ENCODE results near the gene SCAMP2.
A peak's percentile ranks its signal among the peaks of the same experiment; 100 is the strongest.

SCAMP2 gene

DNA sequence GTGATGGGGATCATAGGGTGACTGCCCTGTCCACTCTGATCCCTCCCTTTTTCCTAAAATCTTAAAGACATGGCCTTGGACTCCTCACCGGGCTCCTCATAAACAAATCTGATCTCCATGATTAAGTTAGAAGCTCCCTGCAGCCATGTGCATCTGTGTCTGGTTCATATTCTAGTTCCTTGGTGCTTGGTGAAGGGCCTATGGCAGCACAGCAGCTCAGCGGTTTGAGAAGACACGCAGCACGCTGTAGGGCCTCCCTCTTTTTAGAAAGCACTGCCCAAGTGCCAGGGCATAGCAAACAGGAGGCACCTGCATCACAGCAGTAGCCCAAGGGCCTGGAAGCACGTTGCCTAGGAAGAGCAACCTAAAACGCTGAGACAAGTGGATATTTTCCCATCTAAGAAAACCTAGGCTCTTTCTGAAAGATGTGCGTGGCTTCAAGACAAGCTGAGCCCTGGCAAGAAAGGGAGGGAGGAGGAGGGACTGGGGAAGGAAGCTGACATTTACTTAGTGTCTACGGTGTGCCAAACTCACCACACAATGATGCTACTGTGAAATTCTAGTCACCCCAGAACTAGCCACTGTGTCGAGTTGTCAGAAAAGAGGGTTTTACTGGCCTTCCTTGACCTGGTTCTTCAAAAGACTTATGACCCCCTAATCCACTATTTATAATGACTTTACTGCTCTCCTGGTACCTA is 15.3 kb downstream of the SCAMP2 start:
- no peak for DNase-seq

- DNase-seq, result peak; percentile 17
Measured at GRCh38 chr15:74857082-74857655, 16.0 kb downstream of the SCAMP2 start.

DNA sequence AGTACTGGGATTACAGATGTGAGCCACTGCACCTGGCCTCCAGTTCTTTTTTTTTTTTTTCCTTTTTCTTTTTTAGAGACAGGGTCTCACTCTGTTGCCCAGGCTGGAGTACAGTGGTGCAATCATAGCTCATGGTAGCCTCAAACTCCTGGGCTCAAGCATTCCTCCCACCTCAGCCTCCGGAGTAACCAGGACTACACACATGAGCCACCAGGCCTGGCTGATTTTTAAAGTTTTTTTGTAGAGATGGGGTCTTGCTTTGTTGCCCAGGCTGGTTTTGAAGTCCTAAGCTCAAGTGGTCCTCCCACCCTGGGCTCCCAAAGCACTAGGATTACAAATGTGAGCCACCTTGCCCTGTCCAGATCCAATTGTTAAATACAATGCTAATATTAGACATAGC is 16.6 kb downstream of the SCAMP2 start:
- DNase-seq, result no peak

DNA sequence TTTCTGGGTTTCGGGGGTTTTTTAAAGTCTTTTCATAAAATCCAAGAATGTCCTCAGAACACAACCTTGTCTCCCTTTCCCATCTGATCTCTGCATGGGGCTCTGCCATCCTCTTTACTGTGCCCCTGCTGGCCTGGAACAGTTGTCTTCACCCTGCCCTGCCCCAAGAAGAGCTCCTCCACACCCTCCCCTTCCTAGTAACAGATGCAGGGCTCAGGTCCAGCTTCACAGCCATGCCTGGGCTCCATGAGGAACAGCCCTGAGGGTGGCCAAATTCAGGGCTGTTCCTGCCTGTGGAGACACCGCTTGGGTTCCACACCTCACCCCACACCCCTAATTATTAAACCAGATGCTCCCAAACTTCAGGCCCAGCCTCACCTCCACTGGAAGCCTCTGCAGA is 17.3 kb downstream of the SCAMP2 start:
- peak; percentile 15 for DNase-seq

GRCh38 chr15:74854453-74855022 is 18.6 kb downstream of the SCAMP2 start:
- DNase-seq, result no peak

DNA sequence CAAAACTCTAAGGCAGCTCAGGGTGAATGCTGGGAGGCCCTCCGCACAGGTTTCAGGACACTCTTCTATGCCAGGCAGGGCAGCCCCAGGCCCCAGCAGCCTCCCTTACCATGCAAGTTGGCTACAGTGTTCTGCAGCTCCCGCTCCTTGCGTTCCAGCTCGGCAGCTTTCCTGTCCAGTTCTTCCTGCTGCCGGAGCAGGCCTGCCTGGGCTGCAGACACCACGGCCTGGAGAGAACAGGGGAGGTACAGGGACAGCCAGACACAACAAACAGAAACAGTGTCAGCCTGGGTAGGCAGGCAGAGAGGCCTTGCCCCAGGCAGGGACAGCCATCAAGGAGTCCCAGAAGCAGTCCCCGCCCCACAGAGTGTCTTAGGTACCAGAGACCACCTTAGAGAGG is 21.2 kb downstream of the SCAMP2 start:
- DNase-seq, result no peak

- DNase-seq, result no peak
Measured at GRCh38 chr15:74850393-74850792, 22.8 kb downstream of the SCAMP2 start.

GRCh38 chr15:74847432-74847831 is 25.7 kb downstream of the SCAMP2 start:
- no peak for DNase-seq

- no peak for DNase-seq
Measured at GRCh38 chr15:74845581-74845980, 27.6 kb downstream of the SCAMP2 start.

GRCh38 chr15:74845208-74845568 is 28.0 kb downstream of the SCAMP2 start:
- no peak for DNase-seq

DNA sequence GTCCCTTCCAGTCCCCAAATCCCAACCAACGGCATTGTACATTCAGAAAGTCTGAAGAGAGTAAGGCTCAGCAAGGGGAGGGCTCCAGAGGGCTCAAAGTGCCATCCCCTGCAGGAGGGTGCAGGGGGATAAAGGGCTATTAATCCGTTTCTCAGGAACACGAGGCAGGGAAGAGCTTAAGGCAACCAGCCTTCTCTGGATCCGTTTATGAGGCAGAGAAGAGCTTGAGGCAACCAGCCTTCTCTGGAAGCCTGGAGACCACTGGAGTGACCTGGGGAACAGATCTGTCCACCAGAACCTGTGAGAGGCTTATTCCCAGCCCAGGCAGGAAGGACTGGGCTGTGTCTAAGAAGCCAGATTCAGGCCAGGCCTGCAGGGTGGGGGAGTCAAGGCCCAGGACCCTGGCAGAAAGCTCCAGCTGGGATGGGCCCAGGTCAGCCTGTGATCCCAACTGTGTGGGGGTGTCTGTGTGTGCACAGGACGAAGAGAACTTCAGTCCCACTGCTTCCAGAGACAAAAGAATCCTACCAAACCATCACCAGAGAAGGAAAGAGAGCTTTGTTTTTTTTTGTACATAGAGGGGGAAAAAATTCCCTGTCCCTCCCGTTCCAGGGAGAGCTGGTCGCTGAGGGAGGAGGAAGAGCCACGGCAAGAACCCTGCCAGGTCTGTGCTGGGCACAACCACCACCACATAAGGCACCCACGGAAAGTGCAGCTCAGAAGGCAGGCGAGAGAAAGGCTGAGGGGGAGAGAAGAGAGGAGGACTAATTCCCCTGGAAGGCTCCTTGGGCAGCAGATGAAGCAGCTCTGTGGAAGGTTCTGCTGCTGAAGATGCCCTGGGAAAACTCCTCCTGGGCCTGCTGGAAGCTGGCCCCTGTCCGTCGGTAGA is 28.6 kb downstream of the SCAMP2 start:
- no peak for DNase-seq

- DNase-seq, result no peak
Measured at GRCh38 chr15:74843891-74844299, 29.3 kb downstream of the SCAMP2 start.

DNA sequence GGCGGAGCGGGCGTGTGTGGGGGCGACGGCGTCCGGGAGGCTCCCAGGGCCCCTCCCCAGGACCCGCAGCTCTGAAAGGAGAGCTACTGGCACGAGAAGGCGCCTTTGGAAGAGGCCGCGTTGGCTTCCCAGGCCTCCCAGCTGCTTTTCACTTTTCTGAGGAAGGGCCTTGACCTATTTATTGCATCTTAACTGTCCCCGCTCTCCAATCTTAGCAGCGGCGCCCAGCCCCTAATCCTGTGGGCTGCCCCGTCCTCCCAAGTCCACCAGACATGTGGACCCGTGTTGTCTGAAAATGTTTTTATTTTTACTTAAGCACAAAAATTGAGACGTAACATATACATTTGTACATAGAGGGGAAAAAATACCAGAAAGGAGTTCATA is 29.7 kb downstream of the SCAMP2 start:
- no peak for DNase-seq

GRCh38 chr15:74842581-74843444 is 30.4 kb downstream of the SCAMP2 start, which contains the start of gene ULK3:
Gene ULK3 (minus strand): TSS chr15:74843156. CDS start chr15:74843105, 51 bp downstream.
- peak; percentile 92 for DNase-seq

DNA sequence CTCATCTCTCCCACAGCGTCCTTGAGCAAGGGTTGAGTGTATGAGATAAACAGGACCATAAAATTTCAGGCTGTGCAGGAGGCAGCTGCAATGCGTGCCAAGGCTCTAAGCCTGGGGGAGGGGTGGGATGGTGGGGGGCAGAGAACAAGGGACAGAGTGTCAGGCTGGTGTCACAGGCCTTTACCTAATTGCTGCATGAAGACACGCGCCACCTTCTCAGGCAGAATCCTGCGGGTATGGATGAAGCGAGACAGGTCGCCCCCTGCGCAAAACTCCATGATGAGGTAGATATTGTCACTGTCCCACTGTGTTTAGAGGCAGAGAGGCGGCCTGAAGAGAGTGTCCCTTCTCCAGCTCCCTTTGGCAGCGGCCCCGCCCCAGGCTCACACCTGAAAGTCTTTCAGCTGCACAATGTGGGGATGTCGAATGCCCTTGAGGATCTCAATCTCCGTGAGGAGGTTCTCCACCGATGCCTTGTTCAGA is 31.2 kb downstream of the SCAMP2 start:
- DNase-seq, result no peak

GRCh38 chr15:74840851-74841775 is 32.1 kb downstream of the SCAMP2 start:
- no peak for DNase-seq

DNA sequence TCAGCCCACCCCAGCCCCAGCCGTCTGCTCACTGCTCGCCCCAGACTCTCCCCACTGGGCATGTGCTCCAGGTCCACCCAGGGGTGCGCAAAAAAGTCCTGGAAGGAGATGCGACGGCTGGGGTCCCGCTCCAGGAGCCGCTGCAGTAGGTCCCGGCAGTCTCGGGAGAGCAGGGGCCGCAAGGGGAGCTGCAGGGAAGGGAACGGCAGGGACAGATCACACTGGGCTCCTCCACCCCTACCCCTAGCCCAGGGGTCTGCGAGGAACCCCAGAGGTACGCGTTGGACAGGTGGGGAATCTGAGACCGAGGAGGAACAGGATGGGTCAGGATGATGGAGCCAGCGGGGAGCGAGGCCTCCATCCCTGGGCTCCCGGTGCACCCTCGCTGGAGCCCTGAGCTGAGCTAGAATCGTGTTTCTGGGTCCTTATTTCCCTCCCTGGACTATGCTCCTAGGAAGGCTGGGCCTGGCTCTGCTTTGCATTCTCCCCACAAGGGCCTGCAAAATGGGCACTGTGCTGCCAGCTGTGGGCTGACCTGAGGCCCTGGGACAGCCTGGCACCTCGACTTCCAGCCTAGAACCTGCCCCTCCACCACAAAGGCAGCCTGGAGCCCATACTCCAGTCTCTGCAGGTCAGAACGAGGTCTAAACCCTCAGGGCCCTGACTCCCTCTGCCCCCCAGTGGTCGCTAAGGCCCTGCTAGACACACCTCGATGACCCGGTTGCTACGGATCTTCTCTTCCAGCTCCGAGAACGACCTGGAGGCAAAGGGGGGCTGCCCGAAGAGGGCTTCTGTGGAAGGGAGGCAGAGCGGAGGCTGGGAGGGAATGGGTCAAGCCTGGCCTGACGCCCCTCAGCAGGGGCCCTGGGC is 33.4 kb downstream of the SCAMP2 start:
- DNase-seq, result no peak

DNA sequence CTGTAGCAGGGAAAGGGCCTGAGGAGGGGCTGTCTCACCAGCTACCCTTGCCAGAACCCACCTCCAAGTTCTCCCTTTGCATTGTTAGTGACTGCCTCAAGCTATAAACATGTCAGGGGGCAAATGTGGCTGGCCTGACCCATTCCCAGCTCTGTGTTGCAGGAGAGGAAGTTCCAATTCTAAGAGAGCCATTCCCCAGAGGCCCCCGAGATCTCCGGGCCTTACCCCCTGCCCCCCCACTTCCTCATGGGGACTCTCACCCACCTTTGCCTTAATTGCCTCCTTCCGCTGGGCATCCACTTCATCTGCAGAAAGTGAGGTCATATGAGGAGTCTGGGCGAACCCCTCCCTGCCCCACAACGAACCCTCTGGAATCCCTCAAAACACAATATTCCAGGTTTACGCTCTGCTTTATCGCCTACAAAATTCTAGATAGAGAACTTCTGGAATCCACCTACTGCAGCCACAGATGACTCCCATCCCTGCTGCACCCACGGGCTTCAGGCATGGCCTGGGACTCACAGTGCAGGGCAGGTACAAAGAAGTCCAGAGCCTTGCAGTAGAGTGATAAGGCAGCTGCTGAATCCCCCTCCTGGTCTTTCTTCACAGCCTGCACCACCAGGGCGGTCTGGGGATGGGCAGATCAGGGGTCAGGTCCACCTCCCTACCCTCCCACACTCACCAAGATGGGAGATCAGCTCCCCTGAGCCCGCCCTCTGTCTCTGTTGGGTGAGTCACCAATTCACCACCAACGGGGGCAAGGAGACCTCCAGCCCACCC is 34.2 kb downstream of the SCAMP2 start:
- no peak for DNase-seq

- no peak for DNase-seq
Measured at GRCh38 chr15:74838137-74838516, 35.0 kb downstream of the SCAMP2 start.
